T-helper 2 cell treated with Interferon-gamma antibody and Interleukin-4, amounts not matched to agents 5 μg/mL and 100 μg/mL, for 36 hours (primary cell): ENCODE measurements around the gene PTPRM.

ENCODE experiments used
- DNase-seq: peaks from one replicate; pipeline ENCODE4 v3.0.0; 2021; ENCODE audit warnings: low spot score
- H3K27ac Mint-ChIP-seq: one replicate; pipeline ENCODE4 v1.8.0; 2021; ENCODE audit warnings: mild to moderate bottlenecking, mixed read lengths
- H3K27me3 Mint-ChIP-seq: one replicate; pipeline ENCODE4 v1.8.0; 2021; ENCODE audit warnings: low read depth, mixed read lengths
- H3K36me3 Mint-ChIP-seq: one replicate; pipeline ENCODE4 v1.8.0; 2021; ENCODE audit warnings: low read depth, mixed read lengths
- H3K4me1 Mint-ChIP-seq: one replicate; pipeline ENCODE4 v1.8.0; 2021; ENCODE audit warnings: low read depth, mixed read lengths
- H3K4me3 Mint-ChIP-seq: one replicate; pipeline ENCODE4 v1.8.0; 2022; ENCODE audit warnings: mild to moderate bottlenecking, moderate library complexity, mixed read lengths
- H3K9me3 Mint-ChIP-seq: one replicate; pipeline ENCODE4 v1.8.0; 2021; ENCODE audit warnings: mixed read lengths

Gene PTPRM

GRCh38 chr18:8406186-8406867 lies 839.2 kb downstream of the PTPRM start:
- H3K36me3 Mint-ChIP-seq = no peaks in the 10 kb centered on the region
- peaks cover 9% of the 10 kb centered on the region for H3K9me3 Mint-ChIP-seq
- no peak for DNase-seq
- H3K4me3 Mint-ChIP-seq = no peak overlapping the region
- no peak overlapping the region for H3K27ac Mint-ChIP-seq
- H3K4me1 Mint-ChIP-seq = no peaks in the 10 kb centered on the region
- no peaks in the 10 kb centered on the region for H3K27me3 Mint-ChIP-seq

- DNase-seq = no peak
- H3K4me1 Mint-ChIP-seq = no peaks in the 10 kb centered on the region
- no peak overlapping the region for H3K4me3 Mint-ChIP-seq
- peaks cover 13% of the 10 kb centered on the region for H3K9me3 Mint-ChIP-seq
- no peaks in the 10 kb centered on the region for H3K27me3 Mint-ChIP-seq
- no peak overlapping the region for H3K27ac Mint-ChIP-seq
- no peaks in the 10 kb centered on the region for H3K36me3 Mint-ChIP-seq
These were observed 839.7 kb downstream of the PTPRM start for GRCh38 chr18:8406868-8407250.

GRCh38 chr18:8409151-8409550 lies 842.0 kb downstream of the PTPRM start:
- no peaks in the 10 kb centered on the region for H3K4me1 Mint-ChIP-seq
- no peak for DNase-seq
- H3K27ac Mint-ChIP-seq = no peak overlapping the region
- H3K36me3 Mint-ChIP-seq = no peaks in the 10 kb centered on the region
- H3K4me3 Mint-ChIP-seq = no peak overlapping the region
- no peaks in the 10 kb centered on the region for H3K27me3 Mint-ChIP-seq
- peaks cover 13% of the 10 kb centered on the region for H3K9me3 Mint-ChIP-seq

GRCh38 chr18:8411492-8411891 lies 844.4 kb downstream of the PTPRM start:
- Mint-ChIP-seq H3K27ac (no peak overlapping the region), H3K27me3 (no peaks in the 10 kb centered on the region), H3K4me1 (no peaks in the 10 kb centered on the region), H3K36me3 (no peaks in the 10 kb centered on the region), H3K4me3 (no peak overlapping the region), H3K9me3 (peaks cover 13% of the 10 kb centered on the region)
- no peak for DNase-seq

- Mint-ChIP-seq H3K36me3 (no peaks in the 10 kb centered on the region), H3K4me1 (no peaks in the 10 kb centered on the region), H3K27me3 (no peaks in the 10 kb centered on the region), H3K27ac (no peak overlapping the region), H3K4me3 (no peak overlapping the region), H3K9me3 (peaks cover 13% of the 10 kb centered on the region)
- no peak for DNase-seq
These were observed 845.0 kb downstream of the PTPRM start for GRCh38 chr18:8412117-8412516.

- Mint-ChIP-seq H3K36me3 (no peaks in the 10 kb centered on the region), H3K9me3 (peaks cover 13% of the 10 kb centered on the region), H3K4me1 (no peaks in the 10 kb centered on the region), H3K4me3 (no peak overlapping the region), H3K27me3 (no peaks in the 10 kb centered on the region), H3K27ac (no peak overlapping the region)
- no peak for DNase-seq
These were observed 846.1 kb downstream of the PTPRM start for GRCh38 chr18:8413189-8413588.

- H3K9me3 Mint-ChIP-seq = peaks cover 13% of the 10 kb centered on the region
- H3K36me3 Mint-ChIP-seq = no peaks in the 10 kb centered on the region
- no peaks in the 10 kb centered on the region for H3K27me3 Mint-ChIP-seq
- H3K4me3 Mint-ChIP-seq = no peak overlapping the region
- no peak for DNase-seq
- H3K4me1 Mint-ChIP-seq = no peaks in the 10 kb centered on the region
- H3K27ac Mint-ChIP-seq = no peak overlapping the region
These were observed 846.6 kb downstream of the PTPRM start for GRCh38 chr18:8413751-8414150.

- Mint-ChIP-seq H3K36me3 (no peaks in the 10 kb centered on the region), H3K27me3 (no peaks in the 10 kb centered on the region), H3K9me3 (peaks cover 4% of the 10 kb centered on the region), H3K27ac (no peak overlapping the region), H3K4me3 (no peak overlapping the region), H3K4me1 (no peaks in the 10 kb centered on the region)
- DNase-seq = no peak
These were observed 849.3 kb downstream of the PTPRM start for GRCh38 chr18:8416212-8417019.

GRCh38 chr18:8422391-8422790 lies 855.3 kb downstream of the PTPRM start:
- Mint-ChIP-seq H3K4me1 (no peaks in the 10 kb centered on the region), H3K9me3 (no peaks in the 10 kb centered on the region), H3K27me3 (no peaks in the 10 kb centered on the region), H3K4me3 (no peak overlapping the region), H3K27ac (no peak overlapping the region), H3K36me3 (no peaks in the 10 kb centered on the region)
- DNase-seq = no peak

- Mint-ChIP-seq H3K4me1 (no peaks in the 10 kb centered on the region), H3K27me3 (no peaks in the 10 kb centered on the region), H3K27ac (no peak overlapping the region), H3K36me3 (no peaks in the 10 kb centered on the region), H3K9me3 (no peaks in the 10 kb centered on the region), H3K4me3 (no peak overlapping the region)
- no peak for DNase-seq
These were observed 856.0 kb downstream of the PTPRM start for GRCh38 chr18:8423051-8423557.

GRCh38 chr18:8424481-8424880 lies 857.4 kb downstream of the PTPRM start:
- H3K27me3 Mint-ChIP-seq = no peaks in the 10 kb centered on the region
- no peak for DNase-seq
- no peaks in the 10 kb centered on the region for H3K9me3 Mint-ChIP-seq
- H3K36me3 Mint-ChIP-seq = no peaks in the 10 kb centered on the region
- no peak overlapping the region for H3K4me3 Mint-ChIP-seq
- no peak overlapping the region for H3K27ac Mint-ChIP-seq
- H3K4me1 Mint-ChIP-seq = no peaks in the 10 kb centered on the region

GRCh38 chr18:8424917-8425725 lies 858.0 kb downstream of the PTPRM start:
- DNase-seq = no peak
- Mint-ChIP-seq H3K4me3 (no peak overlapping the region), H3K27me3 (no peaks in the 10 kb centered on the region), H3K4me1 (no peaks in the 10 kb centered on the region), H3K27ac (no peak overlapping the region), H3K36me3 (no peaks in the 10 kb centered on the region), H3K9me3 (no peaks in the 10 kb centered on the region)

- no peak for DNase-seq
- Mint-ChIP-seq H3K4me1 (no peaks in the 10 kb centered on the region), H3K4me3 (no peak overlapping the region), H3K27ac (no peak overlapping the region), H3K27me3 (no peaks in the 10 kb centered on the region), H3K36me3 (no peaks in the 10 kb centered on the region), H3K9me3 (no peaks in the 10 kb centered on the region)
These were observed 859.3 kb downstream of the PTPRM start for GRCh38 chr18:8426401-8426800.

GRCh38 chr18:8427339-8427738 lies 860.2 kb downstream of the PTPRM start:
- Mint-ChIP-seq H3K27ac (no peak overlapping the region), H3K27me3 (no peaks in the 10 kb centered on the region), H3K4me3 (no peak overlapping the region), H3K9me3 (no peaks in the 10 kb centered on the region), H3K4me1 (no peaks in the 10 kb centered on the region), H3K36me3 (no peaks in the 10 kb centered on the region)
- DNase-seq = no peak
